PFSK-1 (cell line): ENCODE measurements around the gene GNG13.

Experiments used
- POLR2AphosphoS5 ChIP-seq: IDR thresholded peaks from 2 replicates; pipeline ENCODE4 v1.6.1; 2012; ENCODE audit warnings: low read depth, mild to moderate bottlenecking, control low read depth, low read length, moderate library complexity
- SIN3A ChIP-seq: IDR thresholded peaks from 2 replicates; pipeline ENCODE4 v1.6.1; 2012; ENCODE audit warnings: mild to moderate bottlenecking, low read length, moderate library complexity, borderline replicate concordance; ENCODE audit not compliant: insufficient read depth
- TAF1 ChIP-seq: IDR thresholded peaks from 2 replicates; pipeline ENCODE4 v1.6.1; 2012; ENCODE audit warnings: low read length, control low read depth, borderline replicate concordance; ENCODE audit not compliant: insufficient read depth
- TF ChIP-seq, protein P1 (sequence below), 2 experiments: IDR thresholded peaks; 2 replicates each; pipeline versions ENCODE4 v1.6.1 to v1.8.0; 2011 to 2012; ENCODE audit warnings: low read depth in 2 of 2, low read length in 2 of 2, control low read depth in 1 of 2, inconsistent platforms in 1 of 2, mild to moderate bottlenecking in 1 of 2, moderate library complexity in 1 of 2; ENCODE audit not compliant: insufficient read depth in 1 of 2

DNA sequence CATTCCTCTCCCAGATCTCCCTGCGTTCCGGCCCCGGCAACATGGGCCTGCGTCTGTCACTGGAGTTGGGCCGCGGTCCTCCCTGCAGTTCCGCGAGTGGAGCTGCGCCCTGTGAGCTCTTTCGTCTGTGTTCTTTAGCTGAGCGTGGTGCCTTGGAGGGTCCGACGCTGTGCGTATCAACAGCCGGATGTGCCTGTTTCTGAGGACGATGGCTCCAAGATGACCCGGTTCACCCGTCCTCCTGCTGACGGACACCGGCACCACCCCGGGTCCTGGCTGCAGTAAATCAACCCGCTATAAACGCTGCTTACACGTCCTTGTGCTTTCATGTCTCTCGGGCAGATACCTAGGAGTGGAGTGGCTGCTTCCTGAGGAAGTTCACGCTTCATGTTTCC, 44.8 kb upstream of the GNG13 start:
- TF ChIP-seq, protein P1, sequence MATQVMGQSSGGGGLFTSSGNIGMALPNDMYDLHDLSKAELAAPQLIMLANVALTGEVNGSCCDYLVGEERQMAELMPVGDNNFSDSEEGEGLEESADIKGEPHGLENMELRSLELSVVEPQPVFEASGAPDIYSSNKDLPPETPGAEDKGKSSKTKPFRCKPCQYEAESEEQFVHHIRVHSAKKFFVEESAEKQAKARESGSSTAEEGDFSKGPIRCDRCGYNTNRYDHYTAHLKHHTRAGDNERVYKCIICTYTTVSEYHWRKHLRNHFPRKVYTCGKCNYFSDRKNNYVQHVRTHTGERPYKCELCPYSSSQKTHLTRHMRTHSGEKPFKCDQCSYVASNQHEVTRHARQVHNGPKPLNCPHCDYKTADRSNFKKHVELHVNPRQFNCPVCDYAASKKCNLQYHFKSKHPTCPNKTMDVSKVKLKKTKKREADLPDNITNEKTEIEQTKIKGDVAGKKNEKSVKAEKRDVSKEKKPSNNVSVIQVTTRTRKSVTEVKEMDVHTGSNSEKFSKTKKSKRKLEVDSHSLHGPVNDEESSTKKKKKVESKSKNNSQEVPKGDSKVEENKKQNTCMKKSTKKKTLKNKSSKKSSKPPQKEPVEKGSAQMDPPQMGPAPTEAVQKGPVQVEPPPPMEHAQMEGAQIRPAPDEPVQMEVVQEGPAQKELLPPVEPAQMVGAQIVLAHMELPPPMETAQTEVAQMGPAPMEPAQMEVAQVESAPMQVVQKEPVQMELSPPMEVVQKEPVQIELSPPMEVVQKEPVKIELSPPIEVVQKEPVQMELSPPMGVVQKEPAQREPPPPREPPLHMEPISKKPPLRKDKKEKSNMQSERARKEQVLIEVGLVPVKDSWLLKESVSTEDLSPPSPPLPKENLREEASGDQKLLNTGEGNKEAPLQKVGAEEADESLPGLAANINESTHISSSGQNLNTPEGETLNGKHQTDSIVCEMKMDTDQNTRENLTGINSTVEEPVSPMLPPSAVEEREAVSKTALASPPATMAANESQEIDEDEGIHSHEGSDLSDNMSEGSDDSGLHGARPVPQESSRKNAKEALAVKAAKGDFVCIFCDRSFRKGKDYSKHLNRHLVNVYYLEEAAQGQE (IDR thresholded peaks at IDR 0.05; ENCODE audit: insufficient read depth in 1 of 2, low read depth in 2 of 2, low read length in 2 of 2), result no peak
- no peak for TF ChIP-seq SIN3A
- TF ChIP-seq POLR2AphosphoS5, result no peak
- TF ChIP-seq TAF1, result no peak
